ENCODE results near the gene TRDN. TPM values are rescaled to one million over a fixed set of nuclear protein-coding genes. Genes with fewer than 3 reads are reported as not detected.
"Not testable (repeated sequence)": the region's sequence is repeated elsewhere in the genome, so short reads cannot be mapped to it uniquely, and the experiment has no call there.

Gene TRDN
- polyA plus RNA-seq, 4 donors = 2.2 to 4.7 (median 4.0) TPM

- DNase-seq (ENCODE audit: low read depth in 4 of 4, low spot score in 2 of 4) = no peak
Measured at GRCh38 chr6:123635567-123635966, 1.2 kb downstream of the TRDN start.

GRCh38 chr6:123635144-123635543, 1.6 kb downstream of the TRDN start:
- DNase-seq (ENCODE audit: low read depth in 4 of 4, low spot score in 2 of 4) = no peak

GRCh38 chr6:123632641-123633040, 4.1 kb downstream of the TRDN start:
- DNase-seq (ENCODE audit: low read depth in 4 of 4, low spot score in 2 of 4) = no peak

GRCh38 chr6:123629258-123629941, 7.3 kb downstream of the TRDN start:
- DNase-seq (ENCODE audit: low read depth in 4 of 4, low spot score in 2 of 4) = no peak

GRCh38 chr6:123625696-123626095, 11.1 kb downstream of the TRDN start:
- no peak for DNase-seq (ENCODE audit: low read depth in 4 of 4, low spot score in 2 of 4)

GRCh38 chr6:123622780-123623179, 14.0 kb downstream of the TRDN start:
- no peak for DNase-seq (ENCODE audit: low read depth in 4 of 4, low spot score in 2 of 4)

- DNase-seq (ENCODE audit: low read depth in 4 of 4, low spot score in 2 of 4) = no peak
Measured at GRCh38 chr6:123619156-123619555, 17.6 kb downstream of the TRDN start.

GRCh38 chr6:123616942-123617341, 19.8 kb downstream of the TRDN start:
- DNase-seq (ENCODE audit: low read depth in 4 of 4, low spot score in 2 of 4) = no peak

GRCh38 chr6:123616016-123616415, 20.7 kb downstream of the TRDN start:
- DNase-seq (ENCODE audit: low read depth in 4 of 4, low spot score in 2 of 4) = no peak

- DNase-seq (ENCODE audit: low read depth in 4 of 4, low spot score in 2 of 4) = no peak
Measured at GRCh38 chr6:123610779-123611178, 26.0 kb downstream of the TRDN start.

GRCh38 chr6:123604067-123604466, 32.7 kb downstream of the TRDN start:
- no peak for DNase-seq (ENCODE audit: low read depth in 4 of 4, low spot score in 2 of 4)

GRCh38 chr6:123598011-123598410, 38.7 kb downstream of the TRDN start:
- no peak for DNase-seq (ENCODE audit: low read depth in 4 of 4, low spot score in 2 of 4)

GRCh38 chr6:123594776-123595175, 42.0 kb downstream of the TRDN start:
- DNase-seq (ENCODE audit: low read depth in 4 of 4, low spot score in 2 of 4) = no peak

GRCh38 chr6:123592426-123592825, 44.3 kb downstream of the TRDN start:
- DNase-seq (ENCODE audit: low read depth in 4 of 4, low spot score in 2 of 4) = no peak

GRCh38 chr6:123589973-123590372, 46.8 kb downstream of the TRDN start:
- no peak for DNase-seq (ENCODE audit: low read depth in 4 of 4, low spot score in 2 of 4)

GRCh38 chr6:123589317-123589716, 47.4 kb downstream of the TRDN start:
- DNase-seq (ENCODE audit: low read depth in 4 of 4, low spot score in 2 of 4) = no peak

GRCh38 chr6:123588546-123588895, 48.2 kb downstream of the TRDN start:
- DNase-seq (ENCODE audit: low read depth in 4 of 4, low spot score in 2 of 4) = no peak

GRCh38 chr6:123587838-123588545, 48.8 kb downstream of the TRDN start:
- DNase-seq (ENCODE audit: low read depth in 4 of 4, low spot score in 2 of 4) = no peak

GRCh38 chr6:123587407-123587806, 49.3 kb downstream of the TRDN start:
- DNase-seq (ENCODE audit: low read depth in 4 of 4, low spot score in 2 of 4) = not testable (repeated sequence)

- DNase-seq (ENCODE audit: low read depth in 4 of 4, low spot score in 2 of 4) = no peak
Measured at GRCh38 chr6:123580331-123580730, 56.4 kb downstream of the TRDN start.

GRCh38 chr6:123575188-123575587, 61.6 kb downstream of the TRDN start:
- DNase-seq (ENCODE audit: low read depth in 4 of 4, low spot score in 2 of 4) = no peak

Measured in left renal cortex interstitium (tissue), 4 donors.